IMR-90 (cell line): Measurements from ENCODE around the gene MKRN2OS. TPM values are rescaled to one million over a fixed set of nuclear protein-coding genes. Genes with fewer than 3 reads are reported as not detected.

Source experiments
- ATAC-seq: fragments of 200-7000 bp; cut with Tn5 transposase; 2 replicates; pipeline ENCODE4 v1.9.1; 2020; ENCODE audit warnings: low read depth, mild to moderate bottlenecking, moderate library complexity
- BruUV-seq: library from RNA; stranded (reverse); fragments of 400-500 nt; replicated peaks from 2 replicates; lab custom pipeline; 2021; lab: Mats Ljungman, UMichigan
- CTCF ChIA-PET: fragments of 300-600 bp; formaldehyde crosslinking; extraction: SDS; loops from one replicate; lab custom pipeline; 2021; ENCODE audit warnings: antibody characterized with exemption; lab: Yijun Ruan, JAX
- POLR2A ChIA-PET: fragments of 300-600 bp; sonication (Branson Sonifier 250); formaldehyde crosslinking; loops from one replicate; lab custom pipeline; 2022; ENCODE audit warnings: antibody characterized with exemption; ENCODE audit not compliant: unreplicated experiment; lab: Charles Lee
- DNase-seq: peaks from one replicate; pipeline ENCODE4 v3.0.0; 2013
- H2AFZ ChIP-seq: replicated peaks from 2 replicates; pipeline ENCODE3; 2013; ENCODE audit warnings: low read length, mild to moderate bottlenecking; ENCODE audit not compliant: poor library complexity
- H2AK5ac ChIP-seq: 2 replicates; pipeline ENCODE4 v1.6.1; 2013; ENCODE audit warnings: low read depth, low read length, inconsistent platforms
- H2AK9ac ChIP-seq: replicated peaks from 2 replicates; pipeline ENCODE3; 2013; ENCODE audit warnings: mild to moderate bottlenecking, low read depth, low read length, moderate library complexity; ENCODE audit not compliant: poor library complexity
- H2BK120ac ChIP-seq: 2 replicates; pipeline ENCODE4 v1.6.1; 2013; ENCODE audit warnings: low read depth, low read length, inconsistent platforms
- H2BK15ac ChIP-seq: 3 replicates; pipeline ENCODE4 v1.6.1; 2013; ENCODE audit warnings: low read depth, low read length, inconsistent platforms
- H2BK20ac ChIP-seq: 2 replicates; pipeline ENCODE4 v1.6.1; 2013; ENCODE audit warnings: low read depth, mild to moderate bottlenecking, inconsistent platforms, low read length, moderate library complexity
- H2BK5ac ChIP-seq: 2 replicates; pipeline ENCODE4 v1.6.1; 2013; ENCODE audit warnings: mild to moderate bottlenecking, low read depth, low read length, inconsistent platforms; ENCODE audit not compliant: poor library complexity, severe bottlenecking
- H3K14ac ChIP-seq: replicated peaks from 2 replicates; pipeline ENCODE4 v1.6.1; 2013; ENCODE audit warnings: low read depth, low read length, inconsistent platforms
- H3K18ac ChIP-seq: 2 replicates; pipeline ENCODE4 v1.6.1; 2013; ENCODE audit warnings: low read depth, low read length, control low read depth
- H3K23ac ChIP-seq: 2 replicates; pipeline ENCODE4 v1.6.1; 2013; ENCODE audit warnings: low read depth, low read length, inconsistent platforms
- H3K27ac ChIP-seq: 2 replicates; pipeline ENCODE4 v1.5.1; 2013; ENCODE audit warnings: mild to moderate bottlenecking, control low read depth, low read length; ENCODE audit not compliant: insufficient read depth
- H3K27me3 ChIP-seq: 2 replicates; pipeline ENCODE4 v1.6.1; 2013; ENCODE audit warnings: low read length; ENCODE audit not compliant: control insufficient read depth, insufficient read depth
- H3K36me3 ChIP-seq: 2 replicates; pipeline ENCODE4 v1.6.1; 2013; ENCODE audit warnings: low read length, mixed read lengths; ENCODE audit not compliant: control insufficient read depth, insufficient read depth
- H3K4ac ChIP-seq: 2 replicates; pipeline ENCODE4 v1.6.1; 2013; ENCODE audit warnings: low read depth, low read length, inconsistent platforms
- H3K4me1 ChIP-seq: 2 replicates; pipeline ENCODE4 v1.6.1; 2013; ENCODE audit warnings: low read length, mixed read lengths; ENCODE audit not compliant: control insufficient read depth, insufficient read depth
- H3K4me2 ChIP-seq: 2 replicates; pipeline ENCODE4 v1.6.1; 2013; ENCODE audit warnings: low read depth, mild to moderate bottlenecking, control low read depth, low read length, moderate library complexity
- H3K4me3 ChIP-seq: 2 replicates; pipeline ENCODE4 v1.5.1; 2013; ENCODE audit warnings: low read depth, mild to moderate bottlenecking, control low read depth, low read length, moderate library complexity; ENCODE audit not compliant: insufficient read depth
- H3K56ac ChIP-seq: 2 replicates; pipeline ENCODE4 v1.6.1; 2013; ENCODE audit warnings: low read length, inconsistent platforms; ENCODE audit not compliant: insufficient read depth; ENCODE audit errors: extremely low read depth
- H3K79me1 ChIP-seq, 2 experiments: 2 replicates each; pipeline ENCODE4 v1.6.1; 2013; ENCODE audit warnings: low read length in 2 of 2, inconsistent platforms in 1 of 2, low read depth in 1 of 2
- H3K9ac ChIP-seq: 2 replicates; pipeline ENCODE4 v1.6.1; 2013; ENCODE audit warnings: low read depth, low read length, control low read depth
- H3K9me1 ChIP-seq: 2 replicates; pipeline ENCODE4 v1.6.1; 2013; ENCODE audit warnings: low read length, inconsistent platforms; ENCODE audit not compliant: insufficient read depth
- H3K9me3 ChIP-seq: 2 replicates; pipeline ENCODE4 v1.6.1; 2013; ENCODE audit warnings: low read length; ENCODE audit not compliant: control insufficient read depth, insufficient read depth
- H4K20me1 ChIP-seq: 2 replicates; pipeline ENCODE4 v1.6.1; 2013; ENCODE audit warnings: low read length, inconsistent platforms; ENCODE audit not compliant: insufficient read depth
- H4K5ac ChIP-seq: 2 replicates; pipeline ENCODE4 v1.6.1; 2013; ENCODE audit warnings: mild to moderate bottlenecking, low read depth, low read length, control low read depth
- H4K8ac ChIP-seq, 2 experiments: 2 replicates each; pipeline ENCODE4 v1.6.1; 2013; ENCODE audit warnings: low read depth in 2 of 2, low read length in 2 of 2, control low read depth in 1 of 2, inconsistent platforms in 1 of 2
- H4K91ac ChIP-seq: 2 replicates; pipeline ENCODE4 v1.6.1; 2013; ENCODE audit warnings: low read depth, low read length, inconsistent platforms; ENCODE audit not compliant: insufficient read depth
- BHLHE40 ChIP-seq: fragments of 150-350 bp; IDR thresholded peaks from 2 replicates; pipeline ENCODE4 v1.6.1; 2016; ENCODE audit warnings: mild to moderate bottlenecking, low read depth, low read length
- SMC3 ChIP-seq: fragments of 150-350 bp; IDR thresholded peaks from 2 replicates; pipeline ENCODE4 v1.6.1; 2016; ENCODE audit warnings: low read depth, mild to moderate bottlenecking, antibody characterized with exemption, low read length, moderate library complexity
- WGBS, 2 experiments: methylation state at CpG; one replicate each; pipeline versions ENCODE4 v1.1.5 to v1.1.7; 2013; ENCODE audit warnings: missing lambda C conversion rate in 2 of 2; ENCODE audit not compliant: insufficient read length in 1 of 2; ENCODE audit errors: extremely low coverage in 2 of 2; 5-methylcytosine and 5-hydroxymethylcytosine counted together
- dilution Hi-C: fragments of 300-500 bp; cut with HindIII; formaldehyde crosslinking; loops from one replicate; pipeline ENCODE4 v1.14.3; 2018; ENCODE audit warnings: low sequenced_read_pairs; ENCODE audit not compliant: unreplicated experiment
- in situ Hi-C: fragments of 300-500 bp; cut with MboI; formaldehyde crosslinking; loops from 3 replicates; pipeline ENCODE4 v1.14.3; 2019; ENCODE audit warnings: low sequenced_read_pairs, inconsistent platforms, mixed read lengths
- intact Hi-C: fragments of 100-400 bp; cut with micrococcal nuclease; formaldehyde crosslinking; loops from 2 replicates; pipeline ENCODE4 v1.10.0; 2022
- polyA plus RNA-seq, 3 experiments: library from polyadenylated mRNA; depleted of rRNA; stranded (reverse); fragments of >200 nt; gene quantifications; 2 replicates each; pipeline ENCODE4 v1.2.3, GENCODE V29; 2012; ENCODE audit warnings: low replicate concordance in 1 of 3
- total RNA-seq: library from RNA; depleted of rRNA; stranded (reverse); fragments of >200 nt; gene quantifications from 2 replicates; pipeline ENCODE4 v1.2.3, GENCODE V29; 2012

Gene MKRN2OS
- total and polyA plus RNA-seq, 2 of the 4 experiments (the other 2 are of a cell fraction) = not detected

DNA sequence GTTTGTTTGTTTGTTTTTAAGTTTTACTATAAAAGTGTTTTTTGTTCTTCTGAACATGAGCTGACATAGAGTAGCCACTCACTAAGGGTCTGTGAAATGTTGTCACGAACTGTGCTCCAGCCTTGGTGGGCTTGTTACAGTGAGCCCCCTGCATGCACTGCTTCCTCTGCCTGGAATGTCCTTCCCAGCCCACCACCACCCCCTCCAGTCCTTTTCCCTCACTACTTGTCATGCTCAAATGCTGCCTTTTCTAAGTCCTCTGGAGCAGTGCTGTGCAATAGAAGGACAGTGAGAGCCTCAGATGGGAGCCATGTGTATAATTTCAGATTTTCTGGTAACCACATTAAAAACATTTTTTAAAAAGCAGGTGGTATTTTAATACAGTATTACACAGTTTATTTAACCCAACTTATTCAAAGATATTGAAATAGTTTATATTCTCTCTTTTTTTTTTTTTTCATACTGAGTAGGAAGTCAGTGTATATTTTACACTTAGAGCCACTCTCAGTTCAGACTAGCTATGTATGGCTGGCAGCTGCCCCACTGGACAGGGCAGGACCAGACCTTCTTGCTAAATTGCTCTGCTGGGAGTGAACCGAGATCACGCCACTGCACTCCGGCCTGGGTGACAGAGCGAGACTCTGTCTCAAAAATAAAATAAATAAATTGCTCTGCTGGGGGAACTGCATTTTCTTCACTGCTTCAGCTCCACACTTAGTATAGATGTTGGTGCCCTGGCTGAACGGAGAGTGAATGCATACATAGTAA is 26.9 kb downstream of the MKRN2OS start:
- dilution Hi-C loops (no loop called here), intact Hi-C loops (no loop called here), in situ Hi-C loops (no loop called here)
- Histone ChIP-seq H2BK20ac (no peak overlapping the region), H3K4me1 (peaks cover 2% of the 10 kb centered on the region; the same call in 1 of the 2 replicates), H3K4ac (no peak overlapping the region), H3K27me3 (no peaks in the 10 kb centered on the region), H3K9ac (no peak overlapping the region), H3K36me3 (peaks cover 2% of the 10 kb centered on the region; the same call in 1 of the 2 replicates), H2AFZ (no peak overlapping the region), H2BK15ac (no peak overlapping the region), H3K14ac (no peak overlapping the region), H4K5ac (no peak overlapping the region), H3K79me1 (no peaks in the 10 kb centered on the region), H2BK5ac (no peak overlapping the region), H3K56ac (no peak overlapping the region), H2AK9ac (no peak overlapping the region), H3K4me2 (no peak overlapping the region), H4K91ac (no peak overlapping the region), H3K9me3 (no peaks in the 10 kb centered on the region), H3K4me3 (no peak overlapping the region), H3K9me1 (no peaks in the 10 kb centered on the region), H2BK120ac (no peak overlapping the region), H4K8ac (no peak overlapping the region), H3K23ac (no peak overlapping the region), H4K20me1 (no peaks in the 10 kb centered on the region), H3K27ac (no peak overlapping the region), H3K18ac (no peak overlapping the region), H2AK5ac (no peak overlapping the region)
- TF ChIP-seq SMC3 (no peak), BHLHE40 (no peak)
- peak; percentile 29; the same call in 1 of the 2 replicates for ATAC-seq
- WGBS, 2 experiments = no CpG with 5 or more reads among the region's 6 CpGs
- DNase-seq = no peak
- CTCF ChIA-PET = interaction anchor here (1.1 kb wide), 1 partner anchor 387 kb away, joined by 3 read pairs; no protein-coding TSS in a partner anchor
- POLR2A ChIA-PET = no interaction called here
- BruUV-seq = no TSS peak
